Stimulated activated CD4-positive, alpha-beta T cell treated with anti-CD3 and anti-CD28 coated beads, Interleukin-12 subunit alpha, Interleukin-12 subunit beta, amount 100 ng/mL, for 4 hours (primary cell): ENCODE results near the gene COX19.
"Not testable (repeated sequence)": the region's sequence is repeated elsewhere in the genome, so short reads cannot be mapped to it uniquely, and the experiment has no call there.

Experiments used
- DNase-seq: peaks from one replicate; pipeline ENCODE4 v3.0.0-alpha.2; 2020

The COX19 gene

GRCh38 chr7:976901-977325, 1.6 kb upstream of the COX19 start:
- no peak for DNase-seq

GRCh38 chr7:975702-976473, 539 bp upstream of the COX19 start:
- no peak for DNase-seq

GRCh38 chr7:974172-974571, 1.2 kb downstream of the COX19 start:
- no peak for DNase-seq

DNA sequence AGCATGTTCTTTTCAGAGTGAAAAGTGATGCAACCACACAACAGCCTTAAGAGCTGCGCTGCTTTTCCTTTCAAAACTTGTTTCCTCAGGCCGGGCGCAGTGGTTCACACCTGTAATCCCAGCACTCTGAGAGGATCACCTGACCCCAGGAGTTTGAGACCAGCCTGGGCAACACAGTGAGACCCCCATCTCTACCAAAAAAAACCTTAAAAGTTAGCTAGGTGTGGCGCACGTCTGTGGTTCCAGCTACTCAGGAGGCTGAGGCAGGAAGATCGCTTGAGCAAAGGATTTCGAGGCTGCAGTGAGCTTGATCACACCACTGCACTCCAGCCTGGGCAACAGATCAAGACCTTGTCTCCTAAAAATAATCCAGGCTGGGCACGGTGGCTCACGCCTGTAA, 2.0 kb downstream of the COX19 start:
- DNase-seq = no peak

GRCh38 chr7:972676-973309, 2.6 kb downstream of the COX19 start:
- DNase-seq = no peak

DNA sequence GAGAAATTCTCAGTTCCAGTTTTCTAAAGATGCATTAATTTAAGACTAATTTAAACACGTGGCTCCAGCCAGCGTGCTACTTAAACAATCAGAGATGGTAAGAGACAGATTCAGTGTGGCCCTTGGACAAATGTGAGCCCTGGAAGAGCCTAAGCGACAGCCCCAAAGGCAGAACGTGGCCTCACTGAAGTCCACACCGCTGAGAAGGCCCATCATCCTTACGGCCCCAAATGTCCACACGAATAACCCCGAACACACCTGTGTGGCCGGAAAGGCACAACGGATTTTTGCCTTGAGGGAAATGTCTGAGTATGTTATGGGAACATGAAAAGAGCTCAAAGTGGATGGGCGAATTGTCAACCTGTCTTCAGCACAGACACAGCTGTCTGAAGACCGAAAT, 3.2 kb downstream of the COX19 start:
- DNase-seq = no peak

DNA sequence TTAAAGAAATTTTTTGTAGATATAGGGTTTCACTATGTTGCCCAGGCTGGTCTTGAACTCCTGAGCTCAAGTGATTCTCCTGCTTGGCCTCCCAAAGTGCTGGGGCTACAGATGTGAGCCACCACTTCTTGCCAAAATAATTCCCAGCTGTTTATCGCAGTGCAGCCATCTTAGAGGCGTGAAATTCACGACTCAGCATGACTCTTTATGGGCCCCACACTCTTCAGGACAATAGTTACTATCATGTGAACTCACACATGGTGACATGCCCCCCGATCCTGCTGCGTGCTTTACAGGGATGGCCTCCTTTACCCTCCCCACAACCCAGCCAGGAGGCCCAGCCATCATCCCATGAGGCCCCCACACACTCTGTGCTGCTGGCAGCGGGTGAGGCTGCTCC, 4.6 kb downstream of the COX19 start:
- no peak for DNase-seq

DNA sequence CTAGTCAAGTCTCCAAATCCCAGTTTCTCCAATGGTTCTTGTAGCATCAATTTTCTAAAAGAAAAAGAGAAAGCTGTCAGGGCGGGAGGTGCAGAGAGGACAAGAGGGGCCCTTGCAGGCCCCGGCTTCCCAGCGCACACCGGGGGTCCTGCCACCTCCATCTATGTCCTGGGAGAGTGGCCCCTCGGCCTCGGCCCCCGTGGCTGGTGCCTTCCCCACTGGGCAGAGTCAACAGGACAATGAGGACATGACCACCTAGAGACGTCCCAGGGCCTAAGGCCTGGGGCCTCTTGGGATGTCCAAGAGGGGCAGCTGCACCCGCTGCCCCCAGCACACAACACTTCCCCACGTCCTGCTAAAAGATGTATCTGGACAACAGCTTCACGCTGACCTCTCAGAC, 5.9 kb downstream of the COX19 start:
- DNase-seq = no peak

GRCh38 chr7:968205-969105, 6.9 kb downstream of the COX19 start:
- DNase-seq = no peak

DNA sequence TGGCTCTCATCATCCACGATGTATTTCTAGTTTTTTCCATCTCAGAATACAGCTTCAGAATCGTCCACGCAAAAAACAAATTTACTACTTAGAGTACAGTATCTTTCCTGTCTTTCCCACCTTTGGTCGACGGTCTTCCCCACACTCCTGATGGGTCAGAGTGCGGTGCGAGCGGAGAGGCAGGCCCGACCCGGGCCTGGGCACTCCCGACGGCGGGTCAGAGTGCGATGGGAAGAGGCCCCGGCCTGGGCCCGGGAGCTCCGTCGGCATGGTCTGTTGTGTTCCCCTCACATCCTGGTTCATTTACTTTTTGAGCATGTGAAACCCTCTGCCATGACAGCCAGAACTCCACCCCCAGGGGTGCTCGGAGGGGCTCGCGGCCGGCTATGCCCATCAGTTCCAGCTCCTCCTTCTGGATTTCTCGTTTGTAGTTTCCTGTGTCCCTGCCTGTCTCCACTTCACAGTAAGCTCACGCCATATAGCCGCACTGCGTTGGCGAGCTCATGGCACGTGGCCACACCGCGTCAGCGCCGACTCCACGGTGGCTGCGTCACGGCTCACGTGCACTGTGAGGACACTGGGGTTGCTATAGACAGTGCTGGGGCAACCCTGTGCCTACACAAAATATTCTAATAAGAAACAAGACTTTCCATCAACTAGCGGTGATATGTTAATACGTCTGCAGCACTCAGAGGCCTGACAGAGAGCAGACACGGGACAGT, 7.8 kb downstream of the COX19 start:
- no peak for DNase-seq

DNA sequence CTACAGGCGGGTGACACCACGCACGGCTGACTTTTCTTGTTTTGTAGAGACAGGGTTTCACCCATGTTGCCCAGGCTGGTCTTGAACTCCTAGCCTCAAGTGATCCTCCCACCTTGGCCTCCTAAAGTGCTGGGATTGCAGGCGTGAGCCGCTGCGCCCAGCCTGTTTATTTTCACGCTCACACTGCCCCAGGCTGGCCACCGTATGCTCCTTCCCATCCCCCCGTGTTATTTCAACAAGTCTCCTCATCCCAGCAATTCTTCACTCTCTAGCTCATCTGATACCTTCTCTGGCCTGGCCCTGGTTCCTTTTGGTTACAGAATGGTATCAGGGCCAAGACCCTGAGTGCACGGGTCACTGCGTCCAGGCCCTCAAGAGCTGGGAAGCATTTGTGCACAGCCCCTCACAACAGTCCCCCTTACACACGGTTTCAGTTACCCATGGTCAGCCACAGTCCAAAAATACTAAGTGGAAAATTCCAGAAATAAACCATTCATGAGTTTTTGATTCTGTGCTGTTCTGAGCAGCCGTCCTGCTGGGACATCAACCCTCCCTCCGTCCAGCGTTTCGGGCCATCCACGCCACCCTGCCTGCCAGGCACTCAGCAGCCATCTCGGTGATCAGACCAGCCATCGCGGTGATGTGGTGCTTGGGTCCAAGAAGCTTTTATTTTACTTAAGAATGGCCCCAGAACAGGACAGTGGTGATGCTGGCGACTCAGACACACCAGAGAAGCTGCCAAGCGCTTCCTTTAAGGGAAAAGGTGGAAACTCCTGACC, 8.9 kb downstream of the COX19 start:
- DNase-seq = no peak

DNA sequence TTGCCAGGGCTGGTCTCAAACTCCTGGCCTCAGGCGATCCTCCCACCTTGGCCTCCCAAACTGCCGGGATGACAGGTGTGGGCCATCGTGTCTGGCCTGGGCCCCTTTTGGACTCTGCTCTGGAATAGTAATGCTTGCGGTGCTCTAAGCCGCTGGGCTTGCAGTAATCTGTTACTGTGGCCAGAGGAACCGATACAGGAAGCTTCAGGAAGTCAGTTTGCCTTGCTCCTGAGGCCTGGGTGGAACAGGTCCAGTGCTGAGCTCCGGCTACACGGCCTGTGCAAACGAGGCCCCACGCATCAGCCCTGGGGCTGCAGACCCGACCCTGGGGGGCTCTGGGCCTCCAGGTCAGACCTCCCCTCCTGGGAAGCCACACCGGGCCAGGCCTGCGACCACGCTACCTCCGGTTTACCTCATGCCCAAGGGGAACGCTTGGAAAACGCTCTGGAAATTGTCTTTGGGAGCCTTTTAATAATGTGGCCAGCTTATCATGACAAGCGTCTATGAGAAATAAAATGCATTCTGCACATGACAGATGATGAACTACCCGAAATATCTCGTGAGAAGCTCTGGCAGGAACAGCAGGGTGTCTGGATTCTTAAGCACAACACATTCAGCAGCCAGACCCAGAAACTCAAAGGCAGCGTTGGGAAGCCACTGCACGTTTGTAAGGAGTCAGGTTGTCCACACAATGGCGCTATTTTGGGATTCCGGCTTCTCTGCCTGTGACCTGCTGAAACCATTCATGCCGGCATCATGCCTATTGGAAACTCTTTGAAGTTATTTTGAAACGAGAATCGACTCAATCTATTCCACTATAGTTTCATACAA, 10.7 kb downstream of the COX19 start:
- no peak for DNase-seq

- DNase-seq = no peak
These were observed 11.9 kb downstream of the COX19 start for GRCh38 chr7:963236-964078.

- DNase-seq = no peak
These were observed 12.8 kb downstream of the COX19 start for GRCh38 chr7:962401-963081.

DNA sequence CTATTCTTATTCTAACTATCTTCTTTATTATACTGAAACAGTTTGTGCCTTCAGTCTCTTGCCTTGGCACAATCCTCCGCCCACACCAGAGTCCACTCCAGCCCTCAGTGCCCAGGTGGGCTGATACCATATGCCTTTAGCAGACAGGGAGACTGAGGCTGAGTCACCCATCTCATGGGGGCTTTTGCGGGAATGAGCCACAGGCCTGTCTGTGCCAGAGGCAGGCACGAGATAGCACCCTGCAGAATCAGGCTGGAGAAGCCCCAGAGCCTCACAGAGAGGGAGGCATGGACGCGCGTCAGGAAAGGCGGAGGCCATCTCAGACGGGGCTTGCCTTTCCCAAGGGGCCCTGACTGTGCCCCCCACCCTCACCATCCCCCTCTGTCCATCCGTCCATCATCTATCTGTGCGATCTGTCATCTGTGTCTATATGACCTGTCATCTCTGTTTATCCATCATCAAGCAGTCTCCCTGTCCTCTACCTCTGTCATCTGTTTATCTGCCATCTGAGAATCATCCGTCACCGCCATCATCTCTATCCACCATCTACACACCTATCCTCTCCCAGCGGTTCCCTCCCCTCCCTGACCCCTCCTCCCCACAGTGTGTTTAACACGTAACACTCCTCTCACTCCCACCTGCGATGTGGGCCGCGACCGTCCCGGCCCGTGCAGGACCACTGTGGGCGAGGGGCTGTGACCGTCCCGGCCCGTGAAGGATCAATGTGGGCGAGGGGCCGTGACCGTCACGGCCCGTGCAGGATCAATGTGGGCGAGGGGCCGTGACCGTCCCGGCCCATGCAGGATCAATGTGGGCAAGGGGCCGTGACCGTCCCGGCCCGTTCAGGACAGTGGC, 13.6 kb downstream of the COX19 start:
- no peak for DNase-seq

DNA sequence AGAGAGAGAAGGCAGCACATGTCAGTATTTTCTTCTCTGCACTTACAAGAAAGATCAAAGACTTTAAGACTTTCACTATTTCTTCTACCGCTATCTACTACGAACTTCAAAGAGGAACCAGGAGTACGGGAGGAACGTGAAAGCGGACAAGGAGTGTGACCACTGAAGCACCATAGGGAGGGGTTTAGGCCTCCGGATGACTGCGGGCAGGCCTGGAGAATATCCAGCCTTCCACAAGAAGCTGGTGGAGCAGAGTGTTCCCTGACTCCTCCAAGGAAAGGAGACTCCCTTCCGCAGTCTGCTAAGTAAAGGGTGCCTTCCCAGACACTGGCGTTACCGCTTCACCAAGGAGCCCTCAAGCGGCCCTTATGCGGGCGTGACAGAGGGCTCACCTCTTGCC, 14.4 kb downstream of the COX19 start:
- DNase-seq = not testable (repeated sequence)

DNA sequence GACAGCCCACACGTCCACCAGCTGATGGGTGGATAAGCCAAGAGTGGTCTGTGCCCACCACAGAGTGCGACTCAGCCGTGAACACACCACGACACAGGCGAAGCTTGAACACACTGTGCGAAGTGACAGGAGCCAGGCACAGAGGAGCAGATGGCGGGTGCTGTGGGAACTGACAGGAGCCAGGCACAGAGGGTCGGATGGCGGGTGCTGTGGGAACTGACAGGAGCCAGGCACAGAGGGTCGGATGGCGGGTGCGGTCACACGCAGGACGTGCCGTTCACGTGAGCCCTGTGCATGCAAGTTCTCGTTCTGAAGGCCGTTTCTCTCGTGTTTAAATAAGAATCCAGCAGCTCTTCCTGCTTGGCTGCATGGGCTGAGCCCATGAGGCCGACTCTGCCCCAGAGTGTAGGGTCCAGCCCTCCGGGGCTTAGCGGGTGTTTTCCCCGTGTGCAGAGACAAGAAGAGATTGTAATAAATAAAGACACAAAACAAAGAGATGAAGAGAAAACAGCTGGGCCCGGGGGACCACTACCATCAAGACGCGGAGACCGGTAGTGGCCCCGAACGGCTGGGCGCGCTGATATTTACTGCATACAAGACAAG, 15.0 kb downstream of the COX19 start:
- no peak for DNase-seq

DNA sequence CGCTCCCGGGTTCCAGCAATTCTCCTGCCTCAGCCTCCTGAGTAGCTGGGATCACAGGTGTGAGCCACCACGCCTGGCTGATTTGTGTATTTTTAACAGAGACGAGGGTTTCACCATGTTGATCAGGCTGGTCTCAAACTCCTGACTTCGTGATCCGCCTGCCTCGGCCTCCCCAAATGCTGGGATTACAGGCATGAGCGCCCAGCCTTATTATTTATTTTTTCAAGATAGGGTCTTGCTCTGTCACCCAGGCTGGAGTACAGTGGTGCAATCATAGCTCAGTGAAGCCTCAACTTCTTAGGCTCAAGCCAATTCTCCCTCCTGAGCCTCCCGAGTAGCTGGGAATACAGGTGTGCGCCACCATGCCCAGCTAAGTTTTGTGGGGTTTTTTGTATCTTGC, 15.6 kb downstream of the COX19 start:
- not testable (repeated sequence) for DNase-seq
